Mononuclear cell (primary cell): ENCODE results near the gene DVL2. TPM values are rescaled to one million over a fixed set of nuclear protein-coding genes. Genes with fewer than 3 reads are reported as not detected.

Source experiments
- H3K27me3 ChIP-seq: 2 replicates; pipeline ENCODE4 v1.6.0; 2011; ENCODE audit warnings: low read length, control low read depth; ENCODE audit not compliant: insufficient read depth
- H3K4me1 ChIP-seq: 2 replicates; pipeline ENCODE4 v1.5.1; 2011; ENCODE audit warnings: mild to moderate bottlenecking, low read length, control low read depth; ENCODE audit not compliant: insufficient read depth
- H3K4me3 ChIP-seq: 2 replicates; pipeline ENCODE4 v1.5.1; 2011; ENCODE audit warnings: mild to moderate bottlenecking, low read length, moderate library complexity
- H3K9me3 ChIP-seq: 2 replicates; pipeline ENCODE4 v1.5.1; 2011; ENCODE audit warnings: low read depth, mild to moderate bottlenecking, control low read depth, low read length
- total RNA-seq: library from RNA; depleted of rRNA; stranded (reverse); fragments of >200 nt; gene quantifications from one replicate; pipeline ENCODE4 v1.2.3, GENCODE V29; 2012

DVL2 gene
- total RNA-seq, 1 donor = 23.1 TPM

DNA sequence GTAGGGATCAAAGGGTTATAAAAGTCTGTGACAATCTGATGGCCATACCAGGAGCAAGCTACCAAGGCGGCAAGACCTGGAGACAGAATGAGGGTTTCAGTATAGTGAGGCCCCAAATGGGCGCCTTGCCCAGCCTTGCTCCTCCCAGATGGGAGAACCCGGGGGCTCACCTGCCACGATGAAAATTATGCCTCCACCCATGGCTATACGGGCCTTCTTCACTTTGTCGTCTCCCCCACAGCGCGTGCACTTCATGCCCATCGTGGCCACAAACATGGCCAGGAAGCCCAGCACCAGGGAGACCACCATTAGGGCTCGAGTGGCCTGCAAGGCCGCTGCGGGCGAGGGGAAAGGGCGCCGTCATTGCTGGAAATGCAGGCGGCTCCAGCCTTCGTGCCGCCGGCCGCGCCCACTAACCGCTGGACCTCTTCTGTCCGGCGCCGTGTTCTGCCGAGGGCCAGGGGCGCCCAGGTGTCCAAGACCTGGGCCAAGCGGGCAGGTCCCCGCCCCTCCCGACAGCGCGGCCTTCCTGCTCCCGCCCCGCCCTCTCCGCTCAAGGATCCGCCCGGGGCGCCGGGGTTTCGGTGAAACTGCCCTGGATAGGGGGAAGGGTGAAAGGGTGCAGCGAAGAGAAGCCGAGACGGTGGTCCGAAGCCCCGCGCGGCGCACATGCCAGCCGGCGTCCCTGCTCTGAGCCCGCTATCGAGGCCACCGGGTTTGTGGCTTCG, 26.5 kb upstream of the DVL2 start:
- Histone ChIP-seq H3K4me3 (peak overlapping the region; percentile 30), H3K4me1 (peaks cover 38% of the 10 kb centered on the region), H3K9me3 (no peaks in the 10 kb centered on the region), H3K27me3 (peaks cover 28% of the 10 kb centered on the region)

DNA sequence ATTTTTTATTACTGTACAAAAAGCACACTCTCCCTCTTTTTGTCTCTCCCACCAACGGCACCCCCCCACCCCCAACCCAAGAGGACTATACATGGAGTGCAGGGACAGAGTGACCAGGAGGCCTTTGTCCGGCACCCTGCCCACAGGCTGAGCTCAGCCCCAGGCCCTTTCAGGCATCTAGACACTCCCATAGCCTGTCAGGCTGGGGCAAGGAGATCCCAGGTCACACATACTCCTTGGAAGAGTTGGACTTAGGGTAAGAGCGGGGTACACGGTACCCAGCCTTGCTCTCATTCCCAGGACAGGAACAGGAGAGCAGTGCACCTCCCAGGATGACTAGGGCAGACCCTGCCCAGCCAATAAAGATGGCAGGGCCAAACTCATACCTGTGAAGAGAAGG, 25.8 kb upstream of the DVL2 start:
- Histone ChIP-seq H3K4me1 (peaks cover 38% of the 10 kb centered on the region), H3K9me3 (no peaks in the 10 kb centered on the region), H3K27me3 (peaks cover 28% of the 10 kb centered on the region), H3K4me3 (no peak overlapping the region)

GRCh38 chr17:7259555-7259889, 25.2 kb upstream of the DVL2 start:
- H3K4me1 ChIP-seq = peaks cover 38% of the 10 kb centered on the region
- H3K4me3 ChIP-seq = no peak overlapping the region
- H3K9me3 ChIP-seq = no peaks in the 10 kb centered on the region
- H3K27me3 ChIP-seq = peaks cover 27% of the 10 kb centered on the region

DNA sequence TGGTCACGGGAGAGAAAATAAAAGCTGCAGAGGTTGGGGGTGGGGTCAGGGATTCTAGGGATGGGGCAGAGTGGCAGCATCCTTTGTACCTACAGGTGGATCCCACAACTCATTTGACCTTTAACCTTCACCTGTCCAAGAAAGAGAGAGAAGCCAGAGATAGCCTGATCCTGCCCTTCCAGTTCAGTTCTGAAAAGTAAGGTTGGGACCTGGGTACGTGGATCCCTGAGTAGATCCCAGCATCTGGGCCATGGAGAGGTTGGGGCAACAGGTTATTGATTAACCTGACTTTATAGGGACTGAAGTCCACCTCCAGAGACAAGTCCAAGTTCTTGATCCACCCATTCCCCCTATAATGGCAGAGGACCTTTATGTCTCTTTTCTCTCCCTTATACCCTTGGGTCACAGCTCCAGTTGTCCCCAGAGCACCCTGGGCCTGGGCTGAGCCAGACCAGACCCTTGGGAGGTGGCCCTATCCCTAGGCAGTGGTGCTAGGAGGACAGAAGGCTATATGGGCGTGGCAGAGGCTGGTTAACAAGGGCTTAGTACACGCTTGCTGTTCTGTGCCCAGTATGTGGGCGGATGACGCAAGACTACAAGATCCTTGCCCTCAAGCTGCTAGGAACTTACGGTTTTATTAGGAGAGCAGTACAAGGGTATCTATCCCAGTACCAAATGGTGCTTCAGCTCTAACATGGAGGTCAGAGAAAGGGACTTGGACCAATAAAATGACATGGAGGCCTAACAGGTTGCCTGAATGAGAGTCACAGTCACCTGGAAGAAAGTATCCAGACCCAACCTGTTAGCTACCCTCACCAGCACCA, 24.6 kb upstream of the DVL2 start:
- no peaks in the 10 kb centered on the region for H3K9me3 ChIP-seq
- H3K4me1 ChIP-seq = peaks cover 38% of the 10 kb centered on the region
- no peak overlapping the region for H3K4me3 ChIP-seq
- peaks cover 24% of the 10 kb centered on the region for H3K27me3 ChIP-seq

DNA sequence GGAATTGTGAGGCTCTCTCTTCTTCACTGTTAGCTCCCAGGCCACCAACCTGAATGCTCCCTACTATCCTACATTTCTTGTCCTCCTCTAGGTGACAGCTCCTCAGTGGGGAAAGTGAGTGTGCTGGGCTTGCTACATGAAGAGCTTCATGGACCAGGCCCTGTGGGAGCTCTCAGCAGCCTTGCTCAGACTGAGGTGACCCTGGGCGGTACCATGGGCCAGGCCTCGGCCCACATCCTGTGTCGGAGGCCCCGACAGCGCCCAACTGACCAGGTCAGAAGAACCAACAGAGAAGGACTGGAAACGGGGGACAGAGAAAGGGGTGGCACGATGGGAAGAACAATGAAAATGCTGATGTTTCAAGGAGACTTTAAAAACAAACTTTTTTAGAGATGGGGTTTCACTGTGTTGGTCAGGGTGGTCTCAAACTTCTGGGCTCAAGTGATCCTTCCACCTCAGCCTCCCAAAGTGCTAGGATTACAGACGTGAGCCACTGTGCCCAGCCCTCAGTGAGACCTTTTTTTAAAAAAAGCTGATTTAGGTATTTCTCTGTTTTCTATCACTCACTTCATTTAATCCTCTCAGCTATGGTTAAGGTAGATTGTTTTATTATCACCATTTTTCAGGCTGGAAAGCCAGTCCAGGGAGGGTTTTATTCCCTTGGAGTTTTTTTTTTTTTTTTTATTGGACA, 22.6 kb upstream of the DVL2 start:
- Histone ChIP-seq H3K27me3 (peaks cover 9% of the 10 kb centered on the region), H3K4me1 (peaks cover 31% of the 10 kb centered on the region), H3K9me3 (no peaks in the 10 kb centered on the region)

DNA sequence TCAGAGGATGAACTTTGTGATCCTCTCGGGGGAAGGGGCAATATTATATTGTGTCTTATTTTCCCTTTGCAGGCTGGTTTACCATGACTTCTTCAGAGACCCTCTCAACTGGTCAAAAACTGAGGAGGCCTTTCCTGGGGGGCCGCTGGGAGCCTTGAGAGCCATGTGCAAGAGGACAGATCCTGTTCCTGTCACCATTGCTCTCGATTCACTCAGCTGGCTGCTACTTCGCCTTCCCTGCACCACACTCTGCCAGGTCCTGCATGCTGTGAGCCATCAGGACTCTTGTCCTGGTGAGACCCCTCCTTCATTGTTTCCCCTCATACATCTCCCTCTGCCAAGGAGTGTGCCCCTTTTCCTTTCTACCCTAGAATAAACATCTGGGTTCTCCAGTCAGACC, 20.2 kb upstream of the DVL2 start:
- Histone ChIP-seq H3K9me3 (no peaks in the 10 kb centered on the region), H3K4me1 (peaks cover 33% of the 10 kb centered on the region), H3K27me3 (no peaks in the 10 kb centered on the region), H3K4me3 (no peak overlapping the region)

More for the DNA sequence above, 22.6 kb upstream of the DVL2 start:
- no peak overlapping the region for H3K4me3 ChIP-seq

GRCh38 chr17:7253082-7253481, 18.8 kb upstream of the DVL2 start:
- Histone ChIP-seq H3K27me3 (no peaks in the 10 kb centered on the region), H3K4me3 (no peak overlapping the region), H3K4me1 (peaks cover 39% of the 10 kb centered on the region), H3K9me3 (no peaks in the 10 kb centered on the region)

DNA sequence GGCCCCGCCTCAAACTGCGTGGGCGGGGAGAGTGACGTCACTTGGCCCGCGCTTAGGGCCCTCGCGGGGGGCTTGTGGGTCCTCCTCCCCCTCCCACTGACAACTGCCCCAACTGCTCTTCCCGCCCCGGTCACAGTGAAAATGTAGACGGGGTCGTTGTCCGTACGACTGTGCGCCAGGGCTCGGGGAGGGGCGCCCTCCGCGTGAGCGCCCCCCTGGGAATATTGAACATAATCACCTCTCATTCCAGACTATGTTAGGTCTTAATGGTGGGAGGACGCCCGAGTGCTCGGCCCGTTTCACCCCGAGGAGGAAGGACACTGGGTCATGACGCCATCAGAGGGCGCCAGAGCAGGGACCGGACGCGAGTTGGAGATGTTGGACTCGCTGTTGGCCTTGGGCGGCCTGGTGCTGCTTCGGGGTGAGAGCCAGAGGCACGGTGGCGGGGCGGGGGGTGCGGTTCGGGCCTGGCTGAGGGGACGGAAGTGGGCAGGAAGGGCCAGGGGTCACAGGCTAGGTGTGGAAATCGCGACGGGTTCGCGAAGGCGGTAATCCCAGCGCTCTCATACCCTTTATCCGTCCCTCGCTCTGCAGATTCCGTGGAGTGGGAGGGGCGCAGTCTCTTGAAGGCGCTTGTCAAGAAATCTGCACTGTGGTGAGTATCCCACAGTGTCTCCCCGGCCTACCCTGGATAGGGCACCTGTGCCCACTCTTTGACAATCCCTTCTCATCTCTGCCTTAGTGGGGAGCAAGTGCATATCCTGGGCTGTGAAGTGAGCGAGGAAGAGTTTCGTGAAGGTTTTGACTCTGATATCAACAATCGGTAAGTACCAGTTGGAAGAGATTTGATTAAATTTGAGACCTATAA, 18.1 kb upstream of the DVL2 start, which contains the start of gene ELP5:
Gene ELP5 (plus strand): TSS at position 40 of the 868 bp plus-strand sequence. CDS start 336 bp downstream, at position 376.
- H3K9me3 ChIP-seq = no peaks in the 10 kb centered on the region
- peak within 1 kb of the TSS; percentile 55 for H3K4me3 ChIP-seq
- H3K4me1 ChIP-seq = peaks cover 39% of the 10 kb centered on the region
- no peaks in the 10 kb centered on the region for H3K27me3 ChIP-seq

GRCh38 chr17:7251661-7252175, 17.4 kb upstream of the DVL2 start, which contains the start of gene CTDNEP1:
CTDNEP1 (minus strand) TSS chr17:7251734; CDS start chr17:7251296, 438 bp downstream.
- H3K4me1 ChIP-seq = peaks cover 39% of the 10 kb centered on the region
- H3K27me3 ChIP-seq = no peaks in the 10 kb centered on the region
- no peaks in the 10 kb centered on the region for H3K9me3 ChIP-seq
- H3K4me3 ChIP-seq = peak within 1 kb of the TSS; percentile 55

GRCh38 chr17:7250695-7251627, 16.6 kb upstream of the DVL2 start:
- Histone ChIP-seq H3K4me1 (peaks cover 39% of the 10 kb centered on the region), H3K27me3 (no peaks in the 10 kb centered on the region), H3K9me3 (no peaks in the 10 kb centered on the region), H3K4me3 (peak overlapping the region; percentile 55)

DNA sequence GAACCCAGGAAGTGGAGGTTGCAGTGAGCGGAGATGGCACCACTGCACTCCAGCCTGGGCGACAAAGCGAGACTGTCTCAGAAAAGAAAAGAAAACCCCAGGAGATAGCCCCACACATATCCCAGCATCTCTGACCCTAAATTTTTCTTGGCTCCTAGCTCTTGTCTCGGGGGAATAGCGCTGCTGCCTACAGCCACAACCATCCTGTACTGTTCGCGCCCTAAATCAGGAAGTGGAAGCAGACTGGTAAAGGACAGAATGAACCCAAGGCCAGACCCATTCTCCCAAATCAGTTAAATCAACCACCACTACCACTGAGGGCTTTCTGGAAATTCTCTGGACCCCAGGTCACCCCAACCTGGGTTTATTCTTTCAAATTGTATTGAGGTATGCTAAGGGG, 15.5 kb upstream of the DVL2 start:
- H3K27me3 ChIP-seq = no peaks in the 10 kb centered on the region
- no peak overlapping the region for H3K4me3 ChIP-seq
- peaks cover 39% of the 10 kb centered on the region for H3K4me1 ChIP-seq
- H3K9me3 ChIP-seq = no peaks in the 10 kb centered on the region

DNA sequence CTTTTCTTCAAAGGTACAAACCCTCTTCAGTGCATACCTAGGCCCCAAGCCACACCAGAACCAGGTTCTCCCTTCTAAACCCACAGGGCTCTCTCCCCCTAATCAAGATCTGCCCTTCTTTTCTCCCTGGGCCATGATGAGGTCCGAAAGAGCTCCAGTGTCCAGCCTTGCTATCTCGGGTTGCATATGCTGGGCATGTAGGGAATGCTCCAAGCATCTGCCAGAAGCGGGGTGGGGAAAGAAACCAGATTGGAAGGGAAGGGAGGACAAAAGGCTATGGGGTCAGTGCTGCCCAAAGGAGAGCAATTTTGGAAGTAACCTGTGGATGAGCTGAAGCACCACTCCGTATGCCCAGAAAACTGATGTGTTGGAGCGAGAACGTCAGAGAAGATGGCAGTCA, 14.9 kb upstream of the DVL2 start:
- Histone ChIP-seq H3K4me1 (peaks cover 39% of the 10 kb centered on the region), H3K4me3 (no peak overlapping the region), H3K27me3 (no peaks in the 10 kb centered on the region), H3K9me3 (no peaks in the 10 kb centered on the region)

GRCh38 chr17:7248796-7249195, 14.5 kb upstream of the DVL2 start:
- Histone ChIP-seq H3K27me3 (no peaks in the 10 kb centered on the region), H3K4me1 (peaks cover 39% of the 10 kb centered on the region), H3K9me3 (no peaks in the 10 kb centered on the region), H3K4me3 (no peak overlapping the region)
